ENCODE measurements around the gene AGRP.

Gene AGRP

GRCh38 chr16:67436640-67437193 is 46.6 kb downstream of the AGRP start:
- Histone ChIP-seq H3K9me3 (ENCODE audit: control insufficient read depth, insufficient read depth, low read length) (no peaks in the 10 kb centered on the region), H3K36me3 (ENCODE audit: control insufficient read depth, low read length) (peaks cover 16% of the 10 kb centered on the region; the same call in 1 of the 2 replicates), H3K27ac (ENCODE audit: low read depth, low read length) (no peak overlapping the region), H3K9me2 (replicated peaks; ENCODE audit: control insufficient read depth, low read length) (no peaks in the 10 kb centered on the region), H3K4me2 (ENCODE audit: low read length) (no peak overlapping the region), H4K20me1 (ENCODE audit: control insufficient read depth, insufficient read depth, low read depth, low read length) (0 out of 2 replicates have a peak, but pooled peaks cover 3% of the 10 kb centered on the region), H3K4me3 (ENCODE audit: low read length) (no peak overlapping the region), H3K4me1 (ENCODE audit: control insufficient read depth, low read length) (peaks cover 4% of the 10 kb centered on the region), H3K79me2 (ENCODE audit: control insufficient read depth, low read length) (no peaks in the 10 kb centered on the region), H3F3A (ENCODE audit: control insufficient read depth, insufficient read depth) (no peaks in the 10 kb centered on the region), H3K27me3 (ENCODE audit: control insufficient read depth, low read length) (peaks cover 12% of the 10 kb centered on the region)
- no peak for TF ChIP-seq EZH2phosphoT487 (IDR thresholded peaks at IDR 0.05; ENCODE audit: borderline replicate concordance, low read length)
- TF ChIP-seq, protein P1, sequence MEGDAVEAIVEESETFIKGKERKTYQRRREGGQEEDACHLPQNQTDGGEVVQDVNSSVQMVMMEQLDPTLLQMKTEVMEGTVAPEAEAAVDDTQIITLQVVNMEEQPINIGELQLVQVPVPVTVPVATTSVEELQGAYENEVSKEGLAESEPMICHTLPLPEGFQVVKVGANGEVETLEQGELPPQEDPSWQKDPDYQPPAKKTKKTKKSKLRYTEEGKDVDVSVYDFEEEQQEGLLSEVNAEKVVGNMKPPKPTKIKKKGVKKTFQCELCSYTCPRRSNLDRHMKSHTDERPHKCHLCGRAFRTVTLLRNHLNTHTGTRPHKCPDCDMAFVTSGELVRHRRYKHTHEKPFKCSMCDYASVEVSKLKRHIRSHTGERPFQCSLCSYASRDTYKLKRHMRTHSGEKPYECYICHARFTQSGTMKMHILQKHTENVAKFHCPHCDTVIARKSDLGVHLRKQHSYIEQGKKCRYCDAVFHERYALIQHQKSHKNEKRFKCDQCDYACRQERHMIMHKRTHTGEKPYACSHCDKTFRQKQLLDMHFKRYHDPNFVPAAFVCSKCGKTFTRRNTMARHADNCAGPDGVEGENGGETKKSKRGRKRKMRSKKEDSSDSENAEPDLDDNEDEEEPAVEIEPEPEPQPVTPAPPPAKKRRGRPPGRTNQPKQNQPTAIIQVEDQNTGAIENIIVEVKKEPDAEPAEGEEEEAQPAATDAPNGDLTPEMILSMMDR (IDR thresholded peaks at IDR 0.05; ENCODE audit: low read depth, low read length, poor library complexity, severe bottlenecking) = no peak

DNA sequence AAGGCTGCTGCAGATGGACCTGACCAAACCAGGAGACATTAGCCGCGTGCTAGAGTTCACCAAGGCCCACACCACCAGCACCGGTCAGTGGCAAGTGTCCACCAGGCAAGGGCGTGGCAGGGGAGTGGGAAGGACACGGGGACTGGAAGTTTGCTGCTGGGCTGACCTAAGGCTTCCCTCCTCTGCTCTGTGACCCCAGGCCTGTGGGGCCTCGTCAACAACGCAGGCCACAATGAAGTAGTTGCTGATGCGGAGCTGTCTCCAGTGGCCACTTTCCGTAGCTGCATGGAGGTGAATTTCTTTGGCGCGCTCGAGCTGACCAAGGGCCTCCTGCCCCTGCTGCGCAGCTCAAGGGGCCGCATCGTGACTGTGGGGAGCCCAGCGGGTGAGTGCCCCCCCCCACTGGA is 47.6 kb downstream of the AGRP start:
- TF ChIP-seq EZH2phosphoT487 (IDR thresholded peaks at IDR 0.05; ENCODE audit: borderline replicate concordance, low read length) = no peak
- Histone ChIP-seq H3K27me3 (ENCODE audit: control insufficient read depth, low read length) (peaks cover 18% of the 10 kb centered on the region), H3K9me2 (replicated peaks; ENCODE audit: control insufficient read depth, low read length) (no peaks in the 10 kb centered on the region), H3K4me1 (ENCODE audit: control insufficient read depth, low read length) (peaks cover 8% of the 10 kb centered on the region), H3K4me2 (ENCODE audit: low read length) (no peak overlapping the region), H3K27ac (ENCODE audit: low read depth, low read length) (no peak overlapping the region), H3K36me3 (ENCODE audit: control insufficient read depth, low read length) (peaks cover 16% of the 10 kb centered on the region; the same call in 1 of the 2 replicates), H4K20me1 (ENCODE audit: control insufficient read depth, insufficient read depth, low read depth, low read length) (0 out of 2 replicates have a peak, but pooled peaks cover 3% of the 10 kb centered on the region), H3F3A (ENCODE audit: control insufficient read depth, insufficient read depth) (no peaks in the 10 kb centered on the region), H3K4me3 (ENCODE audit: low read length) (no peak overlapping the region), H3K79me2 (ENCODE audit: control insufficient read depth, low read length) (no peaks in the 10 kb centered on the region), H3K9me3 (ENCODE audit: control insufficient read depth, insufficient read depth, low read length) (no peaks in the 10 kb centered on the region)

DNA sequence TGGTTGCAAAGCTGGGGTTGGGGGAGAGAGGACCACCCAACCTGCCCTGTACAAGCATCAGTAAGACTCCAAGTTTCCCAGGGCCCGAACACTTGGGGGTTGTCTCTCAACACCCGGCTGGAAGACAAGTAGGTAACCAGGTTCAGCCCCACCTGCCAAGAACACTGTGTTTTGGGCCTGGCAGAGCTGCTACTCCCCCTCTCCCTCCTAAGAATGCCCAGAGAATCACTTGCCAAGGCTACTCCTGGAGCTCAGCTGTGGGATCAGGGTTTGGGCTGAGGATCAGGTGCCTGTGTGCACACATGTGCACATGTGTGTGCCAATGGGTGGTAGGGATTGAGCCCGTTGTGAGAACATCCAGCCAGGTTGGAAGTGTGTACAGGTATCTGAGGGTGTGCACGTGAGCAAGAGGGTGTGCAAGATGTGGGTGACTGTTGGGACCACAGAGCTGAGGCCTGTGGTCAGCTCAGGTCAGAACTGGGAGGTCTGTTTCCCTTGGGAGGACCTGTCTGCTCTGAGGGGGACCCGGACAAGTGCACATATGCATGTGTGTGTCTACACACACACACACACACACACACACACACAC is 50.1 kb downstream of the AGRP start:
- H3K36me3 ChIP-seq (ENCODE audit: control insufficient read depth, low read length) = peaks cover 9% of the 10 kb centered on the region; the same call in 1 of the 2 replicates
- H3K4me2 ChIP-seq (ENCODE audit: low read length) = no peak overlapping the region
- H3K9me3 ChIP-seq (ENCODE audit: control insufficient read depth, insufficient read depth, low read length) = no peaks in the 10 kb centered on the region
- H3K9me2 ChIP-seq (replicated peaks; ENCODE audit: control insufficient read depth, low read length) = no peaks in the 10 kb centered on the region
- H3F3A ChIP-seq (ENCODE audit: control insufficient read depth, insufficient read depth) = no peaks in the 10 kb centered on the region
- H4K20me1 ChIP-seq (ENCODE audit: control insufficient read depth, insufficient read depth, low read depth, low read length) = 0 out of 2 replicates have a peak, but pooled peaks cover 3% of the 10 kb centered on the region
- H3K4me1 ChIP-seq (ENCODE audit: control insufficient read depth, low read length) = peaks cover 12% of the 10 kb centered on the region
- H3K27me3 ChIP-seq (ENCODE audit: control insufficient read depth, low read length) = peaks cover 43% of the 10 kb centered on the region
- no peaks in the 10 kb centered on the region for H3K79me2 ChIP-seq (ENCODE audit: control insufficient read depth, low read length)
- no peak overlapping the region for H3K27ac ChIP-seq (ENCODE audit: low read depth, low read length)
- TF ChIP-seq, protein P1 (IDR thresholded peaks at IDR 0.05; ENCODE audit: low read depth, low read length, poor library complexity, severe bottlenecking) = no peak
- TF ChIP-seq EZH2phosphoT487 (IDR thresholded peaks at IDR 0.05; ENCODE audit: borderline replicate concordance, low read length) = no peak
- no peak overlapping the region for H3K4me3 ChIP-seq (ENCODE audit: low read length)

Measured in DOHH2 (cell line).